Peyer's patch (tissue), 4 donors: Measurements from ENCODE around the gene TMEM139. TPM values are rescaled to one million over a fixed set of nuclear protein-coding genes. Genes with fewer than 3 reads are reported as not detected.

Experiments
- DNase-seq, 3 donors: peaks; one replicate each; pipeline ENCODE4 v3.0.0-alpha.2; 2017 to 2019
- H3K27ac ChIP-seq, 4 donors: fragments of 200-600 bp; sonication (generic); one replicate each; pipeline ENCODE4 v1.5.1; 2016 to 2019
- H3K27me3 ChIP-seq, 2 donors: fragments of 200-600 bp; sonication (generic); one replicate each; pipeline ENCODE4 v1.5.1; 2019
- H3K36me3 ChIP-seq, 3 donors: fragments of 200-600 bp; sonication (generic); one replicate each; pipeline ENCODE4 v1.5.1; 2016 to 2019
- H3K4me1 ChIP-seq, 4 donors: fragments of 200-600 bp; sonication (generic); one replicate each; pipeline ENCODE4 v1.5.1; 2016 to 2019
- H3K4me3 ChIP-seq, 4 donors: fragments of 200-600 bp; sonication (generic); 1 replicate in 3 of 4; 2 replicates in 1 of 4; pipeline ENCODE4 v1.5.1; 2016 to 2019; ENCODE audit warnings: mild to moderate bottlenecking in 1 of 4
- H3K9me3 ChIP-seq, 4 donors: fragments of 200-600 bp; sonication (generic); one replicate each; pipeline ENCODE4 v1.5.1; 2016 to 2019; ENCODE audit warnings: mild to moderate bottlenecking in 1 of 4
- CTCF ChIP-seq, 6 experiments: fragments of 450-650 bp in 4 of 6; fragments of 200-600 bp in 2 of 6; sonication (generic) in 1 of 6; IDR thresholded peaks; one replicate each; pipeline ENCODE4 v1.5.1; 2017 to 2019; ENCODE audit warnings: antibody characterized with exemption in 6 of 6, mild to moderate bottlenecking in 3 of 6, moderate library complexity in 1 of 6
- POLR2A ChIP-seq, 2 donors: fragments of 450-650 bp; IDR thresholded peaks; one replicate each; pipeline ENCODE4 v1.5.1; 2017; ENCODE audit warnings: antibody characterized with exemption in 2 of 2, mild to moderate bottlenecking in 2 of 2, moderate library complexity in 2 of 2
- total RNA-seq, 4 donors: library from RNA; depleted of rRNA; stranded (reverse); fragments of >200 nt; gene quantifications; one replicate each; pipeline ENCODE4 v1.1.0, GENCODE V29; 2016

The TMEM139 gene
- total RNA-seq, 4 donors from 2014 or later, result 54.5 to 162 (median 130) TPM

GRCh38 chr7:143252006-143252405 lies 32.8 kb upstream of the TMEM139 start:
- no peak for DNase-seq
- H3K27ac ChIP-seq, result no peak overlapping the region

DNA sequence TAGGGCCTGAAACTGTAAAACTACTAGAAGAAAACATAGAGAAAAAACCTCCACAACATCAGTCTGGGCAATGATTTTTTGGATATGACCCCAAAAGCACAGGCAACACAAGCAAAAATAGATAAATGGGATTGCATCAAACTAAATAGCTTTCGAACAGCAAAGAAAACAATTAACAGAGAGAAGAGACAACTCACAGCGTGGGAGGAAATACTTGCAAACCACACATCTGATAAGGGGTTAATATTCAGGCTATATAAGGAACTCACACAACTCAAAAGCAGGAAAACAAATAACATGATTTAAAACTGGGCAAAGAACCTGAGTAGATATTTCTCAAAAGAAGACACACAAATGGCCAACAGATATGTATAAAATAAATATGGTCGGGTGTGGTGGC lies 29.2 kb upstream of the TMEM139 start:
- TF ChIP-seq POLR2A (IDR thresholded peaks at IDR 0.05) (no peak), CTCF (IDR thresholded peaks at IDR 0.05) (no peak)
- DNase-seq, result no peak
- no peaks in the 10 kb centered on the region for H3K36me3 ChIP-seq

More at GRCh38 chr7:143252006-143252405, 32.8 kb upstream of the TMEM139 start:
- Histone ChIP-seq H3K4me3 (no peak overlapping the region), H3K36me3 (no peaks in the 10 kb centered on the region), H3K4me1 (peaks cover 0 to 14% (median 3%) of the 10 kb centered on the region in 4 donors), H3K27me3 (no peaks in the 10 kb centered on the region), H3K9me3 (no peaks in the 10 kb centered on the region)
- TF ChIP-seq POLR2A (IDR thresholded peaks at IDR 0.05) (no peak), CTCF (IDR thresholded peaks at IDR 0.05) (no peak)

DNA sequence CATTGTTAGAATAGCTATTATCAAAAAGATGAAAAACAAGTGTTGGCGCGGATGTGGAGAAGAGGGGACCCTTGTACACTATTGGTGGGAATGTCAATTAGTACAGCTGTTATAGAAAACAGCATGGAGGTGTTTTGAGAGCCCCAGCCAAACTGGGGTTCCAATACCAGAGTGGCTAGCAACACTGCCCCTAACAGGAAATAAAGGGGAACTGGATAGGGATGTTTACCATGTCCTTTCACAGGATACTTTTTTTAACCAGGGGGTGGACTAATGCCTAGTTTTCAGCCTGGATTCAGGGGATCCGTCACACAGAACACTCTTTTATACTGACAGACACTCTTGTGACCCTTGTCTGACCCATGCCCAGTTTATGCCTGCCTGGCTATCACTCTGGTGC lies 28.4 kb upstream of the TMEM139 start:
- H3K9me3 ChIP-seq, result no peaks in the 10 kb centered on the region
- no peak overlapping the region for H3K27ac ChIP-seq
- no peak overlapping the region for H3K4me3 ChIP-seq
- peaks cover 0 to 13% (median 0%) of the 10 kb centered on the region in 4 donors for H3K4me1 ChIP-seq
- no peaks in the 10 kb centered on the region for H3K27me3 ChIP-seq
- no peak for TF ChIP-seq CTCF (IDR thresholded peaks at IDR 0.05)
- TF ChIP-seq POLR2A (IDR thresholded peaks at IDR 0.05), result no peak
- H3K36me3 ChIP-seq, result no peaks in the 10 kb centered on the region
- no peak for DNase-seq

More for the DNA sequence above, 29.2 kb upstream of the TMEM139 start:
- H3K4me1 ChIP-seq, result peaks cover 0 to 13% (median 2%) of the 10 kb centered on the region in 4 donors
- H3K9me3 ChIP-seq, result no peaks in the 10 kb centered on the region
- H3K27ac ChIP-seq, result no peak overlapping the region
- no peak overlapping the region for H3K4me3 ChIP-seq
- H3K27me3 ChIP-seq, result no peaks in the 10 kb centered on the region

GRCh38 chr7:143256932-143257331 lies 27.8 kb upstream of the TMEM139 start:
- DNase-seq, result no peak
- TF ChIP-seq CTCF (IDR thresholded peaks at IDR 0.05), result no peak
- TF ChIP-seq POLR2A (IDR thresholded peaks at IDR 0.05), result no peak
- Histone ChIP-seq H3K27ac (no peak overlapping the region), H3K4me1 (peaks cover 0 to 13% (median 0%) of the 10 kb centered on the region in 4 donors), H3K9me3 (no peaks in the 10 kb centered on the region), H3K36me3 (no peaks in the 10 kb centered on the region), H3K27me3 (no peaks in the 10 kb centered on the region), H3K4me3 (no peak overlapping the region)

- no peak overlapping the region for H3K27ac ChIP-seq
- TF ChIP-seq POLR2A (IDR thresholded peaks at IDR 0.05), result no peak
- no peak for TF ChIP-seq CTCF (IDR thresholded peaks at IDR 0.05)
- no peaks in the 10 kb centered on the region for H3K9me3 ChIP-seq
- H3K4me3 ChIP-seq, result no peak overlapping the region
- peaks cover 0 to 15% (median under 1%) of the 10 kb centered on the region in 4 donors for H3K4me1 ChIP-seq
- H3K27me3 ChIP-seq, result no peaks in the 10 kb centered on the region
- DNase-seq, result no peak
- no peaks in the 10 kb centered on the region for H3K36me3 ChIP-seq
These were observed 27.3 kb upstream of the TMEM139 start for GRCh38 chr7:143257501-143257900.

DNA sequence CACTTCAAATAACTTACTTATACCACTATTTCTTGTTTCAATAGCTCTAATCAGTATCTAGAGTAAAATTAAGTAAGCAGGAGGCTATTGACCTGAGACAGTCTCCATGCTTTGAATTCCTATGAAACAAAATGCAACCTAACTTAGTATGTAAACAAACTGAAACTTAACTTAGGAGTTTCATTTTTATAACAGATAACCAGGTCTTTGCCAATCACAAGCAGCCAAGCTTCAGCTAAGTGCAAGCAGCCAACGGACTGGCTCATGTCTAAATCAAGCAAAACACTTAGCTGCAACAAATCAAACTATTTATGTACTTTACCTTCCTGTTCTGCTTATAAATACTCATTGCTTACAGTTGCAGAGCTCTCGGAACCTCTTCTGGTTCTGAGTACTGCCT lies 25.9 kb upstream of the TMEM139 start:
- H3K27ac ChIP-seq, result peak overlapping the region in 1 of 4 donors; percentile 34
- H3K9me3 ChIP-seq, result no peaks in the 10 kb centered on the region
- no peak for DNase-seq
- no peaks in the 10 kb centered on the region for H3K36me3 ChIP-seq
- TF ChIP-seq POLR2A (IDR thresholded peaks at IDR 0.05) (no peak), CTCF (IDR thresholded peaks at IDR 0.05) (no peak)
- no peak overlapping the region for H3K4me3 ChIP-seq
- peaks cover 0 to 19% (median 4%) of the 10 kb centered on the region in 4 donors for H3K4me1 ChIP-seq
- H3K27me3 ChIP-seq, result no peaks in the 10 kb centered on the region
